Activated naive CD8-positive, alpha-beta T cell treated with anti-CD3 and anti-CD28 coated beads, Interleukin-2, amount 10 ng/mL, durations not matched to agents 7 days and 5 days (primary cell): Measurements from ENCODE around the gene KPTN. TPM values are rescaled to one million over a fixed set of nuclear protein-coding genes. Genes with fewer than 3 reads are reported as not detected.

Experiments
- ATAC-seq: fragments of 150-1000 bp; cut with Tn5 transposase; one replicate; pipeline ENCODE4 v1.10.0; 2021; ENCODE audit warnings: low read depth, moderate library complexity
- POLR2A ChIA-PET: fragments of 350-600 bp; sonication (Branson Sonifier 250); formaldehyde crosslinking; loops from one replicate; lab custom pipeline; 2021; ENCODE audit warnings: antibody characterized with exemption; lab: Charles Lee
- DNase-seq: peaks from one replicate; pipeline ENCODE4 v3.0.0; 2021
- H3K27ac Mint-ChIP-seq: one replicate; pipeline ENCODE4 v1.8.0; 2022; ENCODE audit warnings: mild to moderate bottlenecking, mixed read lengths
- H3K27me3 Mint-ChIP-seq: one replicate; pipeline ENCODE4 v1.8.0; 2022; ENCODE audit warnings: mild to moderate bottlenecking, moderate library complexity, mixed read lengths
- H3K36me3 Mint-ChIP-seq: one replicate; pipeline ENCODE4 v1.8.0; 2021; ENCODE audit warnings: mild to moderate bottlenecking, mixed read lengths
- H3K4me1 Mint-ChIP-seq: one replicate; pipeline ENCODE4 v1.8.0; 2021; ENCODE audit warnings: mixed read lengths
- H3K4me3 Mint-ChIP-seq: one replicate; pipeline ENCODE4 v1.8.0; 2022; ENCODE audit warnings: mild to moderate bottlenecking, moderate library complexity, mixed read lengths
- H3K9me3 Mint-ChIP-seq: one replicate; pipeline ENCODE4 v1.8.0; 2021; ENCODE audit warnings: mixed read lengths
- total RNA-seq, 2 experiments: library from RNA; stranded (reverse); gene quantifications; one replicate each; pipeline ENCODE4 v1.2.3, GENCODE V29; 2021

Gene KPTN
- total RNA-seq, 2 experiments from 2014 or later: 8.0 to 8.6 TPM

DNA sequence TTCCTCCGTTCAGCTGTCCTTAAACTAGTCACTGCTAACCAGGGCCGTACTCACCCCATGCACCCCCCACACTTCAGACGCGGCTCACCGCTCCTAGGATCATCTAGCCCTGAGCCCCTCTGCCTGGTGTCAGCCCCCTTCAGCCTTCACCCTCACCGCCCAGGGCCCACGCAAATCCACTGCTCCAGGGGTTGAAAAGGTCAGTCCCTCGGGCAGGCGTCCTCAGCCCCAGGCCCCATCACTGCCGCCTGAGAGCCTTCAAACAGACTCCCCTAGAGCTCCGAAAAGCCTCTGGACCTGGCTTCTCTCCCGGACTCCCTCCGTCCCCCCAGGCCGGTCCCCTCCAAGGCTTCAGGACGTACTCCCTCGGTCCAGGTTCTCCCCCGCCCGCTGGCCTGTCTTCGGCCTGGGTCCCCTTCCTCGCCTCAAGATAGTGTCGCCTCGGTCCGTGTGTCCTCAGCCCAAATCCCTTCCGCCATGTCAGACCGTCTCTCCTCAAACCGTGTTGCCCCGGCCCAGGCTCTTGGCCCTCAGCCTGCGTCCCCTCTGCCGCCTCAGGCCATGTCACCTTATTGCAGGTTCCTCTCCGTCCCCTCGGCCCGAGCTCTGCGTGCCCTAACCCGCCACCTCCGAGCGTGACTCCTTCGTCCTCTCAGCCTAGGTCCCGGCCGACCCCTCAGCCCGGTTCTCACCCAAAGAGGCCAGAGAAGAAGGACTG lies 30.3 kb upstream of the KPTN start:
- H3K36me3 Mint-ChIP-seq: peaks cover 7% of the 10 kb centered on the region
- POLR2A ChIA-PET: interaction anchor here (0.7 to 3.2 kb wide), 6 partner anchors 11 to 96 kb away, joined by 3 to 42 read pairs (median 6); no protein-coding TSS in a partner anchor
- no peaks in the 10 kb centered on the region for H3K9me3 Mint-ChIP-seq
- peaks cover 59% of the 10 kb centered on the region for H3K4me1 Mint-ChIP-seq
- peak overlapping the region; percentile 95 for H3K4me3 Mint-ChIP-seq
- peak overlapping the region; percentile 97 for H3K27ac Mint-ChIP-seq
- H3K27me3 Mint-ChIP-seq: peaks cover 1% of the 10 kb centered on the region
- DNase-seq (no peak), ATAC-seq (no peak)

DNA sequence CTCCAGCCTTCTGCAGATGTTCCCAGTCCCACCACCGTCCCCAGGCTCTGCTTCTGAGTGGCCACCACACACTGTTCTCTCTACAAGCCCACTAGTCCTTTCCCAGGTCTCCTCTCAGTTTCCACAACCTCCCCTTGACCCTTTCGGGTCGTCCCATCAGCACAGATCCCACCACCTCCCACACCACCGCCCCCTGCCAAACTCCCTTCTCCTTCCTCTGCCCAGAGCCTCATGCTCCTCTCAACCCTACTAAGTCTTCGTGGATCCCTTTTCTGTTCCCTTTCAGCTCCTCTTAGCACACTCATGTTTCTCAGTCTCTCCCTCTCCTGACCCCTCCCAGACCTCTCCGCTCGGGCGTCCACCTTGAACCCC lies 28.9 kb upstream of the KPTN start:
- Mint-ChIP-seq H3K36me3 (peaks cover 7% of the 10 kb centered on the region), H3K4me3 (peak overlapping the region; percentile 95), H3K27ac (peak overlapping the region; percentile 97), H3K27me3 (no peaks in the 10 kb centered on the region), H3K9me3 (no peaks in the 10 kb centered on the region), H3K4me1 (peaks cover 49% of the 10 kb centered on the region)
- DNase-seq: no peak
- no peak for ATAC-seq
- POLR2A ChIA-PET: interaction anchor here (0.6 to 1.9 kb wide), 5 partner anchors 12 to 207 kb away, joined by 3 to 5 read pairs (median 3); no protein-coding TSS in a partner anchor

DNA sequence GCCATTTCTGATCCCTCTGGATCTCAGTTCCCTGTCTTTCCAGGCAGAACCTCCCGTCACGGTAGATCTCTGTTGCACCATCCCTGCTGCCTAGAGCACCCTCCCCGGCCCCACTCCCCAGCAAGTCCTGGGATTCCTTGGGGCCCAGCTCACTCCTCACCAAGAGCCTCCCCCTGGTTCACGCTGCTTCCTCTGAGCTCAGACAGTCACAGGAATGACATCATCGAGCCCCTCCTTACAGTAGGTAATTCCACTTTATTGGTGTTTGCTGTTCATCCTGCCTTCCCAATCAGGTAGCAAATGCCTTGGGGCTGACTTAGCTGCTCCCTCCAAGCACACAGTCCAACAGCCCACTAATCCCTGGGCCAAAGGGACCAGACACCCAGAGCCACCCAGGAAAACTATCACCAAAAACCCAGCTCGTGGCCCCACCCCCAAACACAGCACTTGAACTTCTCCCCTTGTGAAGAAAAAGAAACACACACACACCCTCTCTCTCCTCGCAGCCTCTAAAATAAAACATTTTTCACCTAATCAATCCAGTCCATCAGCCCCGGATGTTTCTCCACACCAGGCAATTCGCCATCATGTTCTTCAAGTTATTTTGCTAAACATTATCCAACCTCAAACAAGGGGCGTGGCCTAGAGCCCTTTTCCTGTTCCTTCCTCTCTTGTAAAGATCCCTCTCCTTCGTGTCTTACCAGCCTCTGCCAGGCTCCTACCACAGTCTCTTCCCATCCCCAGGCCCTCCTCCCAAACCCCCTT lies 28.3 kb upstream of the KPTN start:
- Mint-ChIP-seq H3K4me3 (peak overlapping the region; percentile 95), H3K27me3 (no peaks in the 10 kb centered on the region), H3K27ac (peak overlapping the region; percentile 97), H3K36me3 (peaks cover 7% of the 10 kb centered on the region), H3K9me3 (no peaks in the 10 kb centered on the region), H3K4me1 (peaks cover 47% of the 10 kb centered on the region)
- DNase-seq: no peak
- ATAC-seq: no peak
- POLR2A ChIA-PET: interaction anchor here (0.6 to 1.4 kb wide), 3 partner anchors 11 to 24 kb away, joined by 3 to 4 read pairs (median 3); no protein-coding TSS in a partner anchor

DNA sequence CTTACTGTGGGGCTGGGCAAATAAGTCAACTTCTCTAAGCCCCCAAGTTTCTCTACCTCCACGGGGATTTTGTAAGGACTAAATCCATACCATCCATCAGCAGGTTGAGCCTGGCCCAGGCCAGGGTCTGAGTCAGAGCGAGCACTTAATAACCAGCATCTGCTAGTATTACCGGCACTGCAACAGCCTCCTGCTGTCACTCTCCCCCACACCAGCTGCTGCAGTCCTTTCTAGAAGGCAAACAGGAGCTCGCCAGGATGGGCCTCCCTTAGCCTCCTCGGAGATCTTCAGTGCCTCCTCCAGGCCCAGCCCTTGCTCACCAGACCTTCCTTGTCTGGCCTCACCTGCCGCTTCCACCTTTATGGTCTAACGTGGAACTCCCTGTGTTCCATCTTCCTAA lies 27.7 kb upstream of the KPTN start:
- H3K4me3 Mint-ChIP-seq: peak overlapping the region; percentile 95
- no peaks in the 10 kb centered on the region for H3K27me3 Mint-ChIP-seq

DNA sequence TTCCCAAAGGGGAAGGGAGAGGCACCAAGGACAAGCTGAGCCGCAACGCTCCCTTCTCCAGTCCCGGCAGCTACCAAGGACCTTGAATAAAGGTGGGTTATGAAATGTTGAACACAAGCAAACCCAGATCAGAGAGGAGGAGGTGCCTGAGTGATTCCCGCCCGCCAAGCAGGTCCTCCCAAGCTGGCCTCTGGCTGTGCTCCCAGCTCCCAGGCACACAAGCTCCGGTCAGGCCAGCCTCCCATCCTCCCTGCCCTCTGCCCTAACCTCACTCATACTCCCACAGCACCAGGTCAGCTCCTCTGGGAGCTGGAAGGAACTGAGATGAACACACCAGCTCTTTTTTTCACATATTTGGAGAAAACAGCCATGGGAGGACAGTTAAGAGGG lies 27.1 kb upstream of the KPTN start:
- H3K27me3 Mint-ChIP-seq: no peaks in the 10 kb centered on the region
- no peak for ATAC-seq

More for the DNA sequence above, 27.7 kb upstream of the KPTN start:
- ATAC-seq (no peak), DNase-seq (no peak)
- peak overlapping the region; percentile 97 for H3K27ac Mint-ChIP-seq
- H3K36me3 Mint-ChIP-seq: peaks cover 7% of the 10 kb centered on the region
- H3K9me3 Mint-ChIP-seq: no peaks in the 10 kb centered on the region
- POLR2A ChIA-PET: interaction anchor here (1.2 kb wide), 1 partner anchor 10 kb away, joined by 3 read pairs; no protein-coding TSS in a partner anchor
- peaks cover 40% of the 10 kb centered on the region for H3K4me1 Mint-ChIP-seq

DNA sequence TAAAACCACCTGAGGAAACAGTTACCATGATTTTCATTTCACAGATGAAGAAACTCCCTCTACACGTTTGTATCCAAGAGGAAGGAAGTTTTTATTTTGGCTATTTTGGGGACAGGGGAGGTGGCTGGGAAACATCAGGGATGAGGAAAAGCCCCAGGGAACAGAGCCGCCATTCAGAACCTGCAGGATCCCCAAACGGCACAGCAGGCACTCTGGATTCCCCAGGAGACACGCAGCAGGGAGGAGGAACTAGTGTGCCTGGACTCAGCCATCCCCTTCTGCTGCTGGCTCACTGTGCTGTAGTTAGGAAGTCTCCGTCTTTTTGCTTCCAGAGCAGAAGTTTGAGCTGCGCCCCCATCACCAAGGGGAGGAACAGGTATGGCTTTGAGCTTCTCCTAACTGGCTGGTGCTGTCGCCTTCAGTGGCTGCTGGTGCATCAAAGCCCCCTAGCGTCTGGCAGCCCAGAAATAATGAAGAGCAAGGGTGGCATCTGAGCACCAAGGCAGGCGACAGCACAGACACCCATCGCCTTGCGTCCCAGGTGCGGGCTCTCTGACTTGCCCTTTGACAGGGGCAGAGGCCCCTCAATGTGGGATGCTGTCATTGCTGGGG lies 26.6 kb upstream of the KPTN start:
- Mint-ChIP-seq H3K4me1 (peaks cover 31% of the 10 kb centered on the region), H3K36me3 (peaks cover 7% of the 10 kb centered on the region), H3K27me3 (no peaks in the 10 kb centered on the region), H3K27ac (peak overlapping the region; percentile 17), H3K9me3 (no peaks in the 10 kb centered on the region), H3K4me3 (no peak overlapping the region)
- POLR2A ChIA-PET: no interaction called here
- DNase-seq (no peak), ATAC-seq (no peak)

More for the DNA sequence above, 27.1 kb upstream of the KPTN start:
- no peak for DNase-seq
- POLR2A ChIA-PET: no interaction called here
- Mint-ChIP-seq H3K4me3 (no peak overlapping the region), H3K4me1 (peaks cover 35% of the 10 kb centered on the region), H3K36me3 (peaks cover 7% of the 10 kb centered on the region), H3K9me3 (no peaks in the 10 kb centered on the region), H3K27ac (no peak overlapping the region)

DNA sequence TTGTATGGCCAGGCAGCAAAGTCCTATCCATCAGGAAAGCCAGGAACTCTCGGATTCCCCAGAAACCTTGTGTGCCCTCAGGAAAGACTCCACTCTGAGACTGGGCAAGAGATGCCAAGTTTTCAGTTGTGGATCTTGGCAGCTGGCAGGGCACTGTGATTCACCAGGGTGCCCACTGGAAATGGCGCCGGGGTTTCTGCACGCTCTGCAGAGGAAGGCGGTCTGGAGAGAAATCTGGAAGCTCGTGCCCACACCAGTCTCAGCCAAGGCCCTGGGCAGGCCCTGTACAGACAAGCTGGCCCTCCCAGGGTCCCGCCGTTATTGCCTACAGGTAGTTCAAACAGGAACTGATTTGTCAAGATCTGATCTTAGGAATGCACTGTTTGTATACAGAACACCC lies 26.0 kb upstream of the KPTN start:
- H3K27me3 Mint-ChIP-seq: no peaks in the 10 kb centered on the region
- no peaks in the 10 kb centered on the region for H3K9me3 Mint-ChIP-seq
- peaks cover 28% of the 10 kb centered on the region for H3K4me1 Mint-ChIP-seq
- H3K27ac Mint-ChIP-seq: peak overlapping the region; percentile 17
- DNase-seq (no peak), ATAC-seq (no peak)
- H3K4me3 Mint-ChIP-seq: no peak overlapping the region
- peaks cover 7% of the 10 kb centered on the region for H3K36me3 Mint-ChIP-seq
- POLR2A ChIA-PET: no interaction called here

DNA sequence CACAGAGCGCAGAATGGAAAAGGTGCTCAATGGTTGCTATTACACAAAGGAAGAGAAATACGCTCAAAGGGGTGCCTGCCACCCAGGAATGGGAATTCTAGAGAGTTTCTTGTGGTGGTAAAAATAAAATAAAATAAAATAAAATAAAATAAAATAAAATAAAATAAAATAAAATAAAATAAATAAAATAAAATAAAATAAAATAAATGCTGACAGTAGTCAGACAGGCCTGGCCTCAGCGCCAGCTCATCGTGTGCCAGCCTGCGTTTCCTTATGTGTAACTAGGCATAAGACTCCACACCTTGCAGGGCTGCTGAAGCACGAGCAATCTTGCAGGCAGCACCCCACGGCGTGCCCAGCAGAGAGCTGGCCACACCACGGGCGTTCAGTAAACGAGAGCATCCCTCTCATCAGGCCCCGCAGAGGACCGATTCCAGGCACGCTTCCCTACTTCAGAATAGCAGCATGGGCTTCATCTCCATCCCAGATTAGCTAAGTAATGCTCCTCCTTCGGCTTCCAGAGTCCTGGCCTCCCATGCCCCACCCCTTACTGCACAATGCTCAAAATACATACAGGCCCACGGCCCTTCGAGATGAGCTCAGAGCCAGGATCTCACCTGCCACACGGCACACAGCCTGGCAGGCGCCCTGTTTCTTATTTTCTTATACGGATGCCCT lies 25.3 kb upstream of the KPTN start:
- Mint-ChIP-seq H3K4me3 (no peak overlapping the region), H3K27ac (no peak overlapping the region)
- POLR2A ChIA-PET: no interaction called here

DNA sequence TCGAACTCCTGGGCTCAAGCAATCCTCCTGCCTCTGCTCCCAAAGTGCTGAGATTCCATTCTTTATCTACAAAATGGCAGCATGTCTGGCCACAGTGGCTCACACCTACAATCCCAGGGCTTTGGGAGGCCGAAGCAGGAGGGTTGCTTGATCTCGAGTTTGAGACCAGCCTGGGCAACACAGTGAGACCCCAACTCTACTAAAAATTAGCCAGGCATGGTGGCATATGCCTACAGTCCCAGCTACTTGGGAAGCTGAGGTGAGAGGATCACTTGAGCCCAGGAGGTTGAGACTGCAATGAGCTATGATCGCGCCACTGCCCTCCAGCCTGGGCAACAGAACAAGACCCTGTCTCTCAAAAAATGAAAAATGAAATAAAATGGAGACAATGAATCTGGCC lies 24.7 kb upstream of the KPTN start:
- ATAC-seq (no peak), DNase-seq (no peak)
- H3K4me3 Mint-ChIP-seq: no peak overlapping the region
- H3K27ac Mint-ChIP-seq: no peak overlapping the region
- H3K36me3 Mint-ChIP-seq: peaks cover 1% of the 10 kb centered on the region
- no peaks in the 10 kb centered on the region for H3K27me3 Mint-ChIP-seq
- no peaks in the 10 kb centered on the region for H3K9me3 Mint-ChIP-seq
- POLR2A ChIA-PET: no interaction called here
- peaks cover 25% of the 10 kb centered on the region for H3K4me1 Mint-ChIP-seq

More for the DNA sequence above, 25.3 kb upstream of the KPTN start:
- Mint-ChIP-seq H3K27me3 (no peaks in the 10 kb centered on the region), H3K4me1 (peaks cover 28% of the 10 kb centered on the region), H3K9me3 (no peaks in the 10 kb centered on the region), H3K36me3 (peaks cover 4% of the 10 kb centered on the region)
- ATAC-seq (no peak), DNase-seq (no peak)

DNA sequence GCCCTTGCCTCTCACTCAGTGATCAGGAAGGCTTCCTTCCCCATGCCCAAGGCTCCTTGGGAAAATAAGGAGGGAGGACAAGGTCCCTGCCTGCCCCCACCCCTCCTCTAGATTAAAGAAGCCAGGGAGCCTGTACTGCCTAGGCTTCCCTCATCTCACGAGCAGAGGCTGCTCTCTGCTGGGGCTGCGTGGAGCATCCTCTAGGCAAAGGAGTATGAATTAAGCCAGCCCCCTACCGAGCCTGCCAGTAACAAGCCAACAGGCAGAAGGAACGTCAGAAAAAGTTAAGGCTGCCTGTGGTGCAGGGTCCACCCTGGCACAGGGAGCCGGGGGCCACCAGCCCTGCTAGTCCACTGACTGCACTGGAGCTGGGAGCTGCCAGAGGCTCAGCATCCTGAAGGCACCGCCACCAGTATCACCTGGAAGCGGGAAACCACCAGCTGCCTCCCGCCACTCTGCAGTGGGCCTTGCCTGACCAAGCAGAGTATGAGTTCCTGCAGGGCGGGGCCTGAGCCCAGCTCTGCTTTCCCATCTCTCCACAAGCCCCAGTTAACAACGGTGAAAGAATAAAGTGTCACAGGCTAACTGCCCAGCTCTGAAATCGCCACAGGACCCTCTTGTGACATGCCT lies 24.0 kb upstream of the KPTN start:
- Mint-ChIP-seq H3K4me3 (no peak overlapping the region), H3K27ac (no peak overlapping the region), H3K9me3 (no peaks in the 10 kb centered on the region), H3K36me3 (peaks cover 1% of the 10 kb centered on the region), H3K27me3 (no peaks in the 10 kb centered on the region), H3K4me1 (peaks cover 20% of the 10 kb centered on the region)
- no peak for ATAC-seq
- no peak for DNase-seq
- POLR2A ChIA-PET: no interaction called here

DNA sequence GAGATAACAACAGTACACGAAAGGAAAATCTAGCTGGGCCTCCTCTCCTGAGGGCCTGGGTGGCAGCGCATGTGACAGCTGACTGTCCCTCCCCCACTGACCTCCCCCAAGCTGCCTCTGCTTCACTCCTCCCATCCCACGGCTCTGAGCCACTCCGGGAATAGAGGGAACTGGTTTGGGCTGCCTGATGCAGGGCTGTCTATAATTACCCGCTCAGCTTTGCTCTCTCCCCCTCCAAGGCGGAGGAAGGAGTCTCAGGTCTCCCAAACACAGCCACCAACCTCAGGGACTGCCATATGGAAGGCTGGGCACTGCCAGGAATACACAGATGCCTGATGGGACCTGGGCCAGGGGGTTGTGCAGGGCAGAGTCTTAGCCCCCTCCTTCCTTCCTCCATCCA lies 23.0 kb upstream of the KPTN start:
- H3K27ac Mint-ChIP-seq: no peak overlapping the region
- no peaks in the 10 kb centered on the region for H3K9me3 Mint-ChIP-seq
- H3K4me1 Mint-ChIP-seq: peaks cover 9% of the 10 kb centered on the region
- peaks cover 1% of the 10 kb centered on the region for H3K36me3 Mint-ChIP-seq
- no peak for ATAC-seq
- H3K27me3 Mint-ChIP-seq: no peaks in the 10 kb centered on the region
- no peak for DNase-seq
- POLR2A ChIA-PET: interaction anchor here (0.8 kb wide), 1 partner anchor 74 kb away, joined by 4 read pairs; no protein-coding TSS in a partner anchor
- no peak overlapping the region for H3K4me3 Mint-ChIP-seq

DNA sequence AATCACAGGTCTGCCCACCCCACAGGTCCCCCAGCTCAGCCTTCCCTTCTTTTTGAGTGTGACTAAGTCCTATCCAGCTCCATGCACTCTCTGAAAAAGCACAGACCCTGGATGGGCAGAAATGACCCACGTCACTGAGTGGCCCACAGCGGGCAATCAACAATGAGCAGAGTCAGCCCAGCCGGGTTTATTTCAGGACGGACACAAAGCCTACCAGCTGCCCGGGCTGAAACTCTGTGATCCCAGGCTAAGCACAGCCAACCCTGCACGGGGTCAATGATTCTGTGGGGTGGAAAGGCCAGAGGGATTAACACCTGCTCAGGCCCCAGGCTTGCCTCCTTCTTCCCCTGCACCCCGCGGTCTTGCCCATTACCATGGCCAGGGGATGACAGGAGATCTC lies 22.4 kb upstream of the KPTN start:
- no peak for DNase-seq
- Mint-ChIP-seq H3K27me3 (no peaks in the 10 kb centered on the region), H3K4me1 (peaks cover 4% of the 10 kb centered on the region), H3K36me3 (no peaks in the 10 kb centered on the region), H3K4me3 (no peak overlapping the region), H3K9me3 (no peaks in the 10 kb centered on the region), H3K27ac (no peak overlapping the region)
- no peak for ATAC-seq
- POLR2A ChIA-PET: no interaction called here
